ENCODE results near the gene ORM2.

DNA sequence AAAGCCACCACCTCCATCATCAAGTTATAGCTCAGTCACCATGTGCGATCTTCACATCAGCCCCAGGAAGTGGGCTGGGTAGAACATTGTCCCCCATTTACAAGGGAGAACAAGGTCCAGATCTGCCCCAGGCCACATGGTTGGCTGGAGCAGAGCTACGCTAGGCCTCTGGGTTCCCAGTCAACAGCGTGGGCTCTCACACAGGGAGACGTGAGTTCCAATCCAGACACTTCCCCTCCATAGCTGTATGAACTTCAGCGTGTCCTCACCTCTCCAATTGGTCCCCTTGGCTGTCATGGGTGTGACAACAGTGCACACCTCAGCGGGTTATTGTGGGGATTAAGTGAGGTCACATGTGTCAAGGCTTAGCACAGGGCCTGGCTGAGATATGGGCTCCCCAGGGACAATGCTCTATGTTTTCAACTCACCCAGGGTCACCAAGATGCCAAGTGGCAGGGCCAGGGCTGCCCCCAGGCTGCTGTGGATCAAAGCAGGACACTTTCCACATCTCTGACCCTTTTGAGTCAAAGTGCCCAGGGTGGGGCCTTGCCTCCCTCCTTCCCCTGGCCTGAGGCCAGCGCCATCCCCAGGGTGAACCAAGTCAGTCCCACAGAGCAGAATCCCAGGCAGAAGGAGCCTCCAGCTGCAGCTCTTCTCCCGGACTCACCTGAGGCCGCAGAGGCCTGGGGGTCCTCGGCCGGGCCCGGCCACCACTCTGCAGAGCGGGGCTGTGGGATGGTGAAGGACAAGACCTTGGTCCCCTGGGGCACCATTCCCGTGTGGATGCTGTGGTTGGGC lies 38.3 kb downstream of the ORM2 start:
- TF ChIP-seq, protein P1, sequence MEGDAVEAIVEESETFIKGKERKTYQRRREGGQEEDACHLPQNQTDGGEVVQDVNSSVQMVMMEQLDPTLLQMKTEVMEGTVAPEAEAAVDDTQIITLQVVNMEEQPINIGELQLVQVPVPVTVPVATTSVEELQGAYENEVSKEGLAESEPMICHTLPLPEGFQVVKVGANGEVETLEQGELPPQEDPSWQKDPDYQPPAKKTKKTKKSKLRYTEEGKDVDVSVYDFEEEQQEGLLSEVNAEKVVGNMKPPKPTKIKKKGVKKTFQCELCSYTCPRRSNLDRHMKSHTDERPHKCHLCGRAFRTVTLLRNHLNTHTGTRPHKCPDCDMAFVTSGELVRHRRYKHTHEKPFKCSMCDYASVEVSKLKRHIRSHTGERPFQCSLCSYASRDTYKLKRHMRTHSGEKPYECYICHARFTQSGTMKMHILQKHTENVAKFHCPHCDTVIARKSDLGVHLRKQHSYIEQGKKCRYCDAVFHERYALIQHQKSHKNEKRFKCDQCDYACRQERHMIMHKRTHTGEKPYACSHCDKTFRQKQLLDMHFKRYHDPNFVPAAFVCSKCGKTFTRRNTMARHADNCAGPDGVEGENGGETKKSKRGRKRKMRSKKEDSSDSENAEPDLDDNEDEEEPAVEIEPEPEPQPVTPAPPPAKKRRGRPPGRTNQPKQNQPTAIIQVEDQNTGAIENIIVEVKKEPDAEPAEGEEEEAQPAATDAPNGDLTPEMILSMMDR (IDR thresholded peaks at IDR 0.05) = no peak
- TF ChIP-seq POLR2A (IDR thresholded peaks at IDR 0.05) = no peak

Measured in tibial nerve (tissue), 3 donors.